HG02798 (cell line): Measurements from ENCODE around the gene C1QL1.

Source experiments
- ATAC-seq: cut with Tn5 transposase; IDR thresholded peaks from one replicate; pipeline ENCODE4 v1.9.1; 2021; ENCODE audit warnings: mild to moderate bottlenecking; ENCODE audit not compliant: unreplicated experiment, poor library complexity

The C1QL1 gene

DNA sequence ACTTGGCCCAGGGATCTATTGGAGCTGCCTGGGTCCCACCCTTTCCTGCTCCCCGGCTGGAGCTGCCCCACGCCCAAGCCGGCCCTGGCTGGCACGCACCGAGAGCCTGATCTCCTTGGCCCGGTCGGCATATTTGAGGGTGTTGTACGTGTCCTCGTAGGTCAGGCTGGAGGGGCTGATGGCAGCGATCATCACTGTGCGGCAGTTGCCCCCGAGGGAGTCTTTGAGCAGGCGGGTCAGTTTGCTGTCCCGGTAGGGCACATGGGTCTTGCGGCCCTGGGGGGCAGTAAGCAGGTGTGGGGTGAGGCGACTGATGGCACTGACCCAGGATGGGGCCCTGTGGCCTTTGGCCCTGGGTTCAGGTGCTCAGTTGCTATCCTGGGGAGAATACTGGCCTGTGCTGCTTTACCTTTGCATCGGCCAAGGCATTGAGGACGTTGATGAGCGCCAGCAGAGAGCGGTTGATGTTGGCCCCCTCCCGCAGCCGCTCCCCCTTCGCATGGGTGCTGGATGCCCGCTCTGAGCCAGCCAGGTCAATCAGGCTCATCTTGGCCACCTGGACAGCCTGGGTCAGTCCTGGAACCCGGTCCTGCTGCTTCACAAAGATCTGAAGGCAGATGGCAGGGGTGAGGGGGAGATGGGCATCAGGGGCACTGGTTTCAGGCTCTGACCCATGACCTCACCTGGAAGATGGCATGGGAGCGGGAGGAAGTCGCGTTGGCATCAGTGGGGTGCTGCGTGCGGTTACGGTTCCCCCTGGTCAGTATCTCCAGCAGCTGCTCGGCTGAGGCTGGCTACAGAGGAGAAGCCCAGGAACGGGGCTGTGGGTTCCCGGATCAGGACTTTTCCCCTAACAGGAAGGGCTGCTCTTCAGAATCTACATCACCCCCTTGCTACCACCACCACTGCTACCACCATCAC lies 34.0 kb downstream of the C1QL1 start:
- no peak for ATAC-seq

DNA sequence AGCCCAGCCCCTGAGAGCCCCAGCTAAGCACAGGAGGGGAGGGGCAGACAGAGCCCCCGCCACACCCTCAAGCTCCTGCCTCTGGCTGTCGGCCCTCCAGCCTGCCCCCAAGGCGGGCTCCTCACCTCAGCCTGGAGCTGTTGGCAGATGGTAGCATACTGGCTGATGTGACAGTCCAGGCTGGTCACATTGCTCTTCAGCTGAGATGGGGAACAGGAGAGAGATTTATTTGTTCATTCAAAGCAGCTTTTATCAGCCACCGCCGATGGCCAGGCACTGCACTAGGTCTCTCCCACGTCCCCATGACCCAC lies 35.4 kb downstream of the C1QL1 start:
- no peak for ATAC-seq

DNA sequence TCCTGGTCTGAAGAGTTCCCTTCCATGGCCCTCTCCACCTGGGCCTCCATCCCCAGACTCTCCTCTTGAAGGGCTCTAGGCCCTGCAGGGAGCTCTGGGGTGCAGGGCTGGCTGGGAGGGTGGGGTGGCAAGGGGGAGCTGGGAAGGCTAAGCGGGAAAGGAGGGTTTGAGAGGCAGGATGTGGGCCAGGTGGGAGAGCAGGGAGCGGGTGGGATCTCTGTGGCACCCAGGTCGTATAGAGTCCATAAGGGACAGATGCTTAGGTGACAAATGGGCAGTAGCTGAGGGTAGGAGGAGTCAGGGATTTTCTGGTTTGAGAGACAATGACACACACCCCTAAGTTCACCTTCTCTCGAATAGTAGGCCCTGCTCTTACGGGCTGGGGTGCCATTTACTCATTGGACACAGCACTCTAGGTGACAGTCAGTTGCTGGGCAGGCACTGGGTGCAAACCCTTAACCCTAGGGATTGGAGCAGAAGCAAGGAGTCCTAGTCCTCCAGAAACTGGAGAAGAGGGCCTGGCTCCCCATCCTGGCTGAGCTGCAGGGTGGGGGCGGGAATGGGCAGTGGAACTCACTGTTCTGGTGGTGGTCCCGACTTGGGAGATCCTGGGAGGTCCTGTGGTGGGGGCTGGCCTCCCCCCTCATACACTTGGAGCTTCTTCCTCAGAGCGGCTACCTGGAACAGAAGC lies 35.9 kb downstream of the C1QL1 start:
- no peak for ATAC-seq

DNA sequence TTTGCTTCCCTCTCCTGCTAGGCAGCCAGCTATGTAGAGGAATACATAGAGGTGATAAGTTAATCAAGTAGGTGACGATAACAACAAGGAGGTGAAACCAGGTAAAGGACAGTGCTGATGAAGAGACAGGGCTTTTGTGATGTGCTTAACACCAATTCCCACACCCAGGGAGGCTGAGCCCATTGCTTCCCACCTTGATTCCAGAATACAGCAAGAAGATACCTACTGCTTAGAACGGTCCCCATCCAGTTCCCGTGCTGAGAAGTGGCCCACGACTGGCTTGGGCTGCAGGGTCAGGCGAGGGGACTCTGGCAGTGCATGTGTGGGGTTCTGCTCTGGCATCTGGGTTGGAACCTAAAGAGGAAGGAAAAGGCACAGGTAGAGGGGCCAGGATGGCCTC lies 36.7 kb downstream of the C1QL1 start:
- no peak for ATAC-seq

DNA sequence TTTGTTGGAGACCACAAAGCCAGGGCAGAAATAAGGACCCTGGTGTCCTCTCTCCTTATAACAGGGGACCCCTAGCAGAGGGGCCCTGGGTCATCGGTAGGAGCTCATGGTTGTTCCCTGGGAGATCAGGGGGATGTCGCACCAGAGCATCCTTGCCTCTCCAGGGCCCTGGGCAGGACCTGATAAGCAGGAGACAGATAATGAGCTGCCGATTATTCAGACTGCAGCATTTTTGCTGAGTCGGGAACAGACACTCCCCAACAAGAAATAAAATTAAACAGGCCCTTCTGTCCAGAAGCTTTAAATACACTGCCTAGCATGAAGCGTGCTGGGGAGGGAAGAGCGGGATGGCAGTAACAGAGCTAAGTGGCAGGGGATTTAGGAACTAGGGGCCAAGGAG lies 37.4 kb downstream of the C1QL1 start:
- ATAC-seq: no peak

DNA sequence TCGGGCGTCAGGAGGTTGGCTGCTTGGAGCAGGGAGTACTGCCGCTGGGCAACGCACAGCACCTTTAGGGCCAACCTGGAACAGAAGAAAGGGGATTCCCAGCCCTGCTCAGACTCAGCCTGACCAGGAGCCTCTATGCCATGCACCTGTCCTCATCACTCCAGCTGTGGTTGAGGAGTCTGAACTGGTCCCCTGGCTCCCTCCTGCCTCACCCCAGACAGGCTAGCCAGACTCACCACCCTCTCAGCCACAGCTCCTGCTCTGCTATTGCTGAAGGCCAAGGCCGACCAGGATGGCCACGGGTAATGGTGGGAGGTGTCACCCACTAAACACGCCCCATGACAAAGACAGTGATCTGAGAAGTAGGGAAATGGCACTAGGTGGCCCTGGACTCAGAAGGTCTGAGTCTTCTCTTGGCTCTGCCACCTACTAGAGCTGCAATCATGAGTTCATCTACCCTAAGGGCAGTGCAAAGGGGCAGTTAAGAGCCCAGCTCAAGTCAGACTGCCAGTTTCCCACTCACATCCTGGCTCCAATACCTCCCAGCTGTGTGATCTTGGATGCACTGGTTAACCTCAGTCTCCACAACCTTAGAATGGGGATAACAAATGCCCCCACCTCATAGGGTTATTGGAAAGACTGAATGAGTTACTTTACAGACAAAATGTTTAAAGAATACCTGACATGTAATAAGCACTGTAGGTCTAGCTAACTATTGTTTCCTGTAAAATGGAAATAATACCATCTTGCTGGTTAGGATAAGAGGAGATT lies 39.0 kb downstream of the C1QL1 start:
- ATAC-seq: no peak

DNA sequence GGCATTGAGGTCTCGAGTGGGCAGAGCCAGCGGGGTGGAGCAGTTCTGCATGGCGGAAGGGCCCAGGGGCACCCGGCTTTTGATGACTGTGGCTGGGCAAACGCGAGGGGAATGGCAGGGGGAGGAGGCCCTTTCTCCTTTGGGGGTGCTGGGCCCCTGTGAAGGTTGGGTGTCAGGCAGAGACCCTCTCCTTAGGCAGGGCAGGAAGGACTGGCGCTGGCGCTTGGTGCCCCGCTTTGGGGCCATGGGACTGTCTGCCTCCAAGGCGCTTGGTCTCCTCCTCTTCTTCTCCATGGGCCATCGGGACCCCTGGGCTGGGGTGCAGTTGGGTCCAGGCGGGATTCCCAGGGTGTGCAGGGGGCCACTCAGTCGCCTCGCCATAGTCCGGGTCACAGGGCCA lies 40.0 kb downstream of the C1QL1 start:
- no peak for ATAC-seq

DNA sequence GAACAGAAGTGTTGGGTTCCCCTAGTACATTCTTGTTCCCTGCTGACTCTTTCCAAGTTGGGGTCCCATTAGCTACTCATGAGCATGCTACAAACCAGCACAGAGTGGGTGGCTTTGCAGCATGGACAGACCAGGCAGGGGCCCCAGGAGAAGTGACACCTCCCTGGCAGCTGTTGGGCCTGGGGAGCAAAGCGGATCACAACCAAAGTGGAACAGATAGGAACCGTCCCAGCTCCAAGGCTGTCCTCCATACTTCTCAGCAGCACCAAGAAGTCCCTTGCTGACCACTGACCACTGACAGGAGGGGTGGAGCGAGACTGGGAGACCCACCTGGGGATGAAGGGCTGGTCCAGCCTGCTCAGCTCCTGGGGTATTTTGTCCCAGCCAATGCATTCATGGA lies 40.4 kb downstream of the C1QL1 start:
- ATAC-seq: no peak

DNA sequence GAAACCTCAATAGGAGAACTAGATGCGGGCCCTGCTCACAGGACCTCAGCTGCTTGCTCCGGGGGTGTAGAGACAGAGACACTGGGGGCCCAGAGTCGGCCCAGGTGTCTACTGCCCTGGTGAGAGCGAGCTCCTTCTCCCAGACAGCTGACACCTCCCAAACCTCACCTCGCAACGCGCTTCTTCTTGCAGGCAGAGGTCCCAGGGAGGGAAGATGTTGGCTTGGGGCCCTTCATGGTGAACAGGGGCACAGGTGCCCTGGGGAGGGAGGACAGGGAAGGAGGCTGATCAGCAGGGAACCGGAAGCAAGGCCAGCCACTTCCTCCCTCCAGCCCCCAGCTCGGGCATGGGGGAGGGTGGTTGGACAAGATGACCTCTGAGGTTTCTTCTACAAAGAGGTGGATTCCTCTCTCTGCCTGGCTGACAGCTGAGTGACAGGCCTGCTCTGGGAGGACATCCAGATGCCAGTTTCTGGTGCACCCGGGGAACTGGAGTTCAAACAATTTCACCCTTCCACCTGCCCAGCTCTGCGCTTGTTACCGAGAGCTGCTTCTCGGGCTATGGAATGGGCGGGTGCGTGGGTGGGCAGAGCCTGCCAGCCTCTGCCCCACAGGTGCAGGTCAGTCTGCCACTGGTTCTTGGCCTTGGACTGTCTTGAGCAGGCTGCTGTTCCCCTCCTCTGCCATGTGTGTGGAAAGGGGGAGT lies 41.1 kb downstream of the C1QL1 start:
- no peak for ATAC-seq

DNA sequence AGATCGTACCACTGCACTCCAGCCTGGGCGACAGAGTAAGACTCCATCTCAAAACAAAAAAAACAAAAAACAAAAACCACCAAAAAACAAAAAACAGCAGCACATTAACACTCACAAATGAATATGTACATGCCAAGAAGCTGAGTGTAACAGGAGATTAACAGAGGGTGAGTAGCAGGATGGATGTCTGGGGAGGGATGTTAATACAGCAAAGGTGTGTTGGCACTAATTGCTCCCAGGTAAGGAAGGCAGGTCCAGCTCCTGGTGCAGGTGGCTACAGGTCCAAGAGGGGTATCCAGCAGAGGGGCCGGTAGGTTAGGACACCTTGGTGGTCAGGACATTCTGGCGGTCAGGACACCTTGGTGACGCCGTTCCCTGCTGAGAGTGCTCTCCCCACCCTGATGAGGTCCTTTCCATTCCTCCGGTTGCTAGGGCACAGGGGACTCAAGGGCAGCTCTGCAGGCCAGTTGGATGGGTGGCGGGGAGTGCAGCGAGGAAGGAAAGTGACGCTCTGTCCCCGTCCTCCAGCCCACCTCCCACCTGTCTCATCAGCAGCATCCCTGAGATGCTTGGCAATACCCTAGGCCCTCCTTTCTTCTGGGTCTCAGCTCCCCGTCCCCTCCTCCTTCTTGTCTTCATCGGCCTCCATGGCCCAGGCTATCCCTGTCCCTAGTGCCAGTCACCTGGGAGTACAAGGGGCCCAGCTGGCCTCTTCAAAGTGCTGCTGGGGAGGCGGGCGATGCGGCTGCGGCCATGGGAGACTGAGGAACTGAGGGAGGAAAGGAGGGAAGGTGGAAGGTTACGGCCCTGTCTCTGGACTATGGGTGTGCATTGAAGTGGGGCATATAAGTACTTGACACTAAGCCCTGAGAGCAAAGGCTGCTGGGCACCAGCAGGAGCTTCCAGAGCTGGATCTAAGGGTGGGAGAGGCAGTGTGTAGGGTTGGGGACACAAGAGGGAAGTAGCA lies 42.1 kb downstream of the C1QL1 start:
- no peak for ATAC-seq

DNA sequence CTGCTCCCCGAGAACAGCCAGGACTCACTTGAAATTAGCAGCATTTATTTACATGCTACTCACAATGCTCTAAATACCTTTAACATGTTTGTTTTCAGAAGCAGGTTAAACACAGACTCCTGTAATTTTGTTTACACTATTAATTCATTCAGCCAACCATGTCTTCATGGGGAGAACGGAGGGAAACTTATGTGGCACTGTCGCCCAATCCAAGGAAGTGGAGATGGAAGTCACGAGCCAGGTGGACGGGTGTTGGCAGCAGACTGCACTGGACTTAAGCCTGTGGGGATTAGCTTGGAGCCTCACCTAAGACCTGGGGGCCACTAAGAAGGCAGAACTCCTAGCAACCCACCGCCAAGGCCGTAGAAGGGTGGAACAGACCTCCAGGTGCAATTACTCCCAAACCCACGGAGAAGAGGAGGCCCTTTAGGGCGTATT lies 44.0 kb downstream of the C1QL1 start:
- no peak for ATAC-seq

DNA sequence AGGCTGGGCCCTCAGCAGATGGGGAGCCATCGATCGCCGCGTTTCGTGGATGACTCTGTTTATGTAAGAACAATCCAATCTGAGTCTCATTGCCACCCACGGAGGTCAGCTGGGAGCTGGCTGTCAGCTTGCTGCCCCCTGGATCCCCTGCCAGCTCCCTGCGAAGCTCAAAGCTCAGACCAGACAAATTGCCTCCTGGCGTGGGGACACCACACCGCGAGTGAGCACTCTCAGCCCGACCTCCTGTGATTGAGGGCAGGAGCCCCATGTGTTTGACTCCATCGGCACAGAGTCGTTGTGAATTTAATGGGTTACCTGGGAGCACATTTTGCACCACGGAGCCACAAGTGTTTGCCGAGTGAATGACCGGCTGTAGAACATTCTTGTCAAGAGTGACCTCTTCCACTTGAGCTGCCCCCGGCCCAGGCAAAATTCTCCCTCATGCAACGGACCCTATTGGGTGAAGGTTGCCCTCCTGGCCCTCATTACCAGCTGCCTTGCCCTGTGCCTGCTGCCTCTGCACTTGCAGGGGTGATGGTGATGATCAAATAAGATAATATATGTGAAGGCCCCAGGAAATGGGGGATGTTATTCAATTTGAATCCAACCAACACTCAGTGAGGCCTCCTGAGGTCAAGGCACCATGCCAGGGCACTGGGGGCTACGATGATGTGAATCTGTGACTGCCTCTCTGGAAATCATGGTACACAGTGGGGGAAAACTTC lies 45.2 kb downstream of the C1QL1 start:
- ATAC-seq: no peak

DNA sequence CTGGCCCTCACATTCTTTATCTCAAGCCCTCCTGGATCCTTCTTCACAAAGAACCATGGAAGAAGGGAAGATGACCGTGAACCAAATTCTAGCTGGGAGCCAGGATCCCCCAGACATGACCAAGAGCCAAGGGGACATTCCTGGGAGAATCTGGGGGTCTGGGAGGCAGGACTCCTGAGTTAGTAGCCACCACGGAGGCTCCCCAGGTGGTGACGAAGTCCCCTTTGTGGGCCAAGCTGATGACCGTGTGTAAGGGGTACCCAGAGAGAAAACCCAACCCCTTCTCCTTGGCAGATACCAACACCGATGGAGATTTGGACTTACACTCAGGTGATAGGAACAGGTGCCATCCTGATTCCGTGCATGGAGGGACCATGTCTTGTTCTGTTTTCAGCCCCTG lies 46.0 kb downstream of the C1QL1 start:
- ATAC-seq: no peak

DNA sequence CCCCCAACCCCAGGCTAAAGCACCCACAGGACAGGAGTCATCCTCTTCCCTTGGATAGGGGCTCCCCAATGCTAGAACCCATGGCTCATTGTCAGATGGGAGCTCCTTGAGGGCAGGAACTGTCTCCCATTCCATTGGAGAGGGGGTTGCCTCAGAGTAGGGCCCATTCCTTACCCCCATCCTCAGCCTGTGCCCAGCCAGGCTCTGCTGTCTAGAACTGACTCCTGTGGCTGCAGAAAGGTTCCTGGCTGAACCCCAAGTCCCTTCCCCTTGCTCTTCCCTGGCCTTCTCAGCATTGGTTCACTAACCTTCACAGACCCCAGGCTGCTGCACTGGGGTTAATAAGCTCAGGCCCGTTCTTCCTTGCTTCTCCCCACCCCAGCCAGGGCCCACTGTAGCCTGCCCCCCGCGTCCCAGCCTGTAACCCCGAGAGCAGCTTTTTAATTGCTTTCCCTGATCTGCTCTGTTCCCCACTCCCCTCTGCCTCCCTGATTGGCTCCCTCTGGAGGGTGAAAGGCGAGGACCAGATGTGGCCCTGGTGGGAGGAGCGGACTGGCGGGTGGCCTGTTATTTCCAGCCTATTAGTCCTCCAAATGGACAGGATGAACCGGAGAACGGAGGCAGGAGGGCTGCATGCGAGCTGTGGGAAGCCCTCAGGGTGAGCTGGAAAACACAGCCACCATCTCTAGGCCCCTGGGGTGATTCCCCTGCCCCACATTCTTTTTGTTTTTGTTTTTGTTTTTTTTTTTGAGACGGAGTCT lies 46.8 kb downstream of the C1QL1 start:
- no peak for ATAC-seq

DNA sequence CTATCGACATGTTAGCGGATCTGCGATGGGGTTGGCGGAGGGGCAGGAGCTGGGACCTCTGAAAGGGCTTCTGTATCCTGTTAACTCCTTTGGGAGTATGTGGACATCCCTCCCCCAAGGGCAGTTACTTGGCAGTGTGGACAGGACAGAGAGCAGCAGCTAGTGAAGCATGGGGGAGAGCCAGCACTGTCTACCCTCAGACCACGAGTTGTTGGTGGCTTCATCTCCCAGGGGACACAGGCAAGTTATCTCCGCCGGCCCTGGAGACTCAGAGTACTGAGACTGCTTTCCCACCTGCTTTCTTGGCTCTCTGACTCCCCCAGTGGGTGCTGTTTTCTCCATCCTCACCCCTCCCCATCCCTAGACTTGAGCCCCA lies 47.5 kb downstream of the C1QL1 start:
- no peak for ATAC-seq

DNA sequence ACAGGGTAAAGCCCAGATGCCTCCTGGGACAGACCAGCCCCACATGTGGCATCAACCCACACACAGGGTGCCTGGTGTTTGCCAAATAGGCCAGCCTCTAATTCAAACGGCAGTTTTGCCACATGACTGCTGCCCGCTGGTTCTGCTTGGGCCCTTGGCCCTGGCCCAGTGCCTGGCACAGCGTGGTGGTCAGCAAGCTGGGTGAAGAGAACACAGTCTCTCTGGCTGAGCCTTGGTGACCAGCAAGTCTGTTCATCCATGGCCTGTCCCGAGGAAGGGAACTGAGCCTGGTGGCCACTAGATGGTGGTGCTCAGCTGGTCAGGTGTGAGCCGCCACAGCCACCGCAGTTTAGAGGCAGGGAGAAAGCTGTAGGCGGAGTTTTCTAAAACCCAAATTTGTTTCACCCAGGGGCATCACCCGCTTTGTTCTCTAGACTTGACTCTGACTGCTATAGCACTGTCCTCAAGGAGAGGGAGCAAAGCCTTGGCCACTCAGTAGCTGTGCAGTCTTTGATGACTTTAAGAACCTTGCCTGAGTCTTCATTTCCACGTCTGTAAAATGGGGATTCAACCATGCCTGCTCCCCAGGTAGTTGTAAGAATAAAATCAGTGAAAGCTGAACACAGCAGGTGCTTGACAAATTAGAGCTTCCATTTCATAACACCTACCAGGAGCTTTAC lies 48.1 kb downstream of the C1QL1 start:
- peak; percentile 82 for ATAC-seq

DNA sequence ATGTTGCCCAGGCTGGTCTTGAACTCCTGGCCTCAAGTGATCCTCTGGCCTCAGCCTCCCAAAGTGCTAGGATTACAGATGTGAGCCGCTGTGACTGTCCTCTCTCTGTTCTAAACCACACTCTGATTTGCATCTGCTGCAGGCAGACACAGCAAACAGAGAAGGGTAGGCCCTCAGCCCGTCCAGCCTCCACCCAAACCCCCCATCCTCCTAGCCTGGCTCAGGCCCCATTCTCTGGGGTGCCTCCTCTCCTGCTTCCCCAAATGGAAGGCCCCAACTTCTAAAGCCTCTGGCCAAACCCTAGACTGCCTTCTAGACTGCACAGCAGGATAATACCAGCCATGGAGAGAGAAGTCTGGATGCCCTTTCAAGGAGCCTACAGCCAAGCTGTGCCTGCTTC lies 48.7 kb downstream of the C1QL1 start:
- no peak for ATAC-seq

DNA sequence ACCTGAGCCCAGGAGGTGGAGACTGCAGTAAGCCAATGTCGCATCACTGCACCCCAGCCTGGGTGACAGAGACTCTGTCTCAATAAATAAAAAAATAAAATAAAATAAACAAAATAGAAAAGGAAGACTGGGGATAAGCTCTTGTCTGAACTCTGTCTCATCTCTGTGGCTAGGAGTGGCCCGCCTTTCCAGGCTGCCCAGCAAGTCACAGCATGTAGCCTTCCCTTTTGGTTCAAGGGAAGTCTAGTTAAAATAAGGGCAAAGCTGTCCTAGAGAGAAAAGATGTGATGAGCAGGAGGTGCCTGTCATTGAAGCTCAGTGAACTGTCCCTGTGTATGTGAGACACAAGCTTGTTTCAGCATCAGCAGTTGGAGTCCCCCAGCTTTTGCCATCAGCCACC lies 50.1 kb downstream of the C1QL1 start:
- ATAC-seq: no peak
